ENCODE measurements around the gene CLTC.

Gene CLTC

GRCh38 chr17:59712862-59713261, 93.2 kb downstream of the CLTC start:
- CTCF ChIA-PET: no interaction called here
- DNase-seq (ENCODE audit: extremely low spot score): no peak
- POLR2A ChIA-PET: no interaction called here
- TF ChIP-seq LEF1 (IDR thresholded peaks at IDR 0.05; ENCODE audit: borderline replicate concordance) (no peak), NFRKB (IDR thresholded peaks at IDR 0.05) (no peak), CTBP1 (IDR thresholded peaks at IDR 0.05; ENCODE audit: borderline replicate concordance) (no peak), HDGF (IDR thresholded peaks at IDR 0.05; ENCODE audit: borderline replicate concordance) (no peak), BHLHE40 (IDR thresholded peaks at IDR 0.05; ENCODE audit: borderline replicate concordance) (no peak), ELF4 (IDR thresholded peaks at IDR 0.05) (no peak)

- POLR2A ChIA-PET: no interaction called here
- CTCF ChIA-PET: interaction anchor here (0.6 to 1.0 kb wide), 2 partner anchors 13 to 20 kb away, joined by 3 read pairs; no protein-coding TSS in a partner anchor
- no peak for DNase-seq (ENCODE audit: extremely low spot score)
- TF ChIP-seq FOXM1 (IDR thresholded peaks at IDR 0.05; ENCODE audit: borderline replicate concordance) (no peak), FOXK2 (IDR thresholded peaks at IDR 0.05) (no peak), NFRKB (IDR thresholded peaks at IDR 0.05) (no peak), LEF1 (IDR thresholded peaks at IDR 0.05; ENCODE audit: borderline replicate concordance) (no peak), FOXA1 (IDR thresholded peaks at IDR 0.05) (no peak), SUZ12 (IDR thresholded peaks at IDR 0.05) (no peak), ELF4 (IDR thresholded peaks at IDR 0.05) (no peak), L3MBTL2 (conservative IDR thresholded peaks at IDR 0.05) (no peak), TARDBP (IDR thresholded peaks at IDR 0.05) (no peak), PKNOX1 (IDR thresholded peaks at IDR 0.05) (no peak), HDGF (IDR thresholded peaks at IDR 0.05; ENCODE audit: borderline replicate concordance) (no peak)
These were observed 94.6 kb downstream of the CLTC start for GRCh38 chr17:59714255-59714654.

GRCh38 chr17:59716427-59716826, 96.7 kb downstream of the CLTC start:
- no peak for DNase-seq (ENCODE audit: extremely low spot score)
- CTCF ChIA-PET: no interaction called here
- TF ChIP-seq ELF4 (IDR thresholded peaks at IDR 0.05) (no peak), PKNOX1 (IDR thresholded peaks at IDR 0.05) (no peak), L3MBTL2 (conservative IDR thresholded peaks at IDR 0.05) (no peak), BHLHE40 (IDR thresholded peaks at IDR 0.05; ENCODE audit: borderline replicate concordance) (no peak)
- POLR2A ChIA-PET: interaction anchor here (1.0 kb wide), 1 partner anchor 9 kb away, joined by 4 read pairs; the partner anchor contains the start of genes PTRH2 and VMP1

GRCh38 chr17:59719526-59719925, 99.8 kb downstream of the CLTC start:
- POLR2A ChIA-PET: interaction anchor here (1.2 kb wide), 1 partner anchor 12 kb away, joined by 3 read pairs; the partner anchor contains the start of genes PTRH2 and VMP1
- no peak for DNase-seq (ENCODE audit: extremely low spot score)
- no peak for TF ChIP-seq FOXK2 (IDR thresholded peaks at IDR 0.05)
- no peak for TF ChIP-seq L3MBTL2 (conservative IDR thresholded peaks at IDR 0.05)
- TF ChIP-seq LEF1 (IDR thresholded peaks at IDR 0.05; ENCODE audit: borderline replicate concordance): no peak
- no peak for TF ChIP-seq SUZ12 (IDR thresholded peaks at IDR 0.05)
- no peak for TF ChIP-seq BHLHE40 (IDR thresholded peaks at IDR 0.05; ENCODE audit: borderline replicate concordance)
- TF ChIP-seq TARDBP (IDR thresholded peaks at IDR 0.05): no peak
- TF ChIP-seq SP1 (IDR thresholded peaks at IDR 0.05): no peak
- TF ChIP-seq ARNT (IDR thresholded peaks at IDR 0.05): no peak
- CTCF ChIA-PET: no interaction called here

- CTCF ChIA-PET: no interaction called here
- TF ChIP-seq L3MBTL2 (conservative IDR thresholded peaks at IDR 0.05) (no peak), NFRKB (IDR thresholded peaks at IDR 0.05) (no peak), ELF4 (IDR thresholded peaks at IDR 0.05) (no peak), ARNT (IDR thresholded peaks at IDR 0.05) (no peak), LEF1 (IDR thresholded peaks at IDR 0.05; ENCODE audit: borderline replicate concordance) (no peak), FOXK2 (IDR thresholded peaks at IDR 0.05) (no peak), PKNOX1 (IDR thresholded peaks at IDR 0.05) (no peak), ZNF384 (IDR thresholded peaks at IDR 0.05) (no peak), FOXA1 (IDR thresholded peaks at IDR 0.05) (no peak), BHLHE40 (IDR thresholded peaks at IDR 0.05; ENCODE audit: borderline replicate concordance) (no peak), TARDBP (IDR thresholded peaks at IDR 0.05) (no peak), CTBP1 (IDR thresholded peaks at IDR 0.05; ENCODE audit: borderline replicate concordance) (no peak), HDGF (IDR thresholded peaks at IDR 0.05; ENCODE audit: borderline replicate concordance) (no peak), FOXM1 (IDR thresholded peaks at IDR 0.05; ENCODE audit: borderline replicate concordance) (no peak), SP1 (IDR thresholded peaks at IDR 0.05) (no peak), SUZ12 (IDR thresholded peaks at IDR 0.05) (no peak)
- DNase-seq (ENCODE audit: extremely low spot score): no peak
- POLR2A ChIA-PET: no interaction called here
These were observed 102.9 kb downstream of the CLTC start for GRCh38 chr17:59722623-59723022.

- DNase-seq (ENCODE audit: extremely low spot score): no peak
- no peak for TF ChIP-seq CTBP1 (IDR thresholded peaks at IDR 0.05; ENCODE audit: borderline replicate concordance)
- TF ChIP-seq L3MBTL2 (conservative IDR thresholded peaks at IDR 0.05): no peak
- no peak for TF ChIP-seq HDGF (IDR thresholded peaks at IDR 0.05; ENCODE audit: borderline replicate concordance)
- no peak for TF ChIP-seq ZNF384 (IDR thresholded peaks at IDR 0.05)
- TF ChIP-seq FOXM1 (IDR thresholded peaks at IDR 0.05; ENCODE audit: borderline replicate concordance): no peak
- TF ChIP-seq PKNOX1 (IDR thresholded peaks at IDR 0.05): no peak
- no peak for TF ChIP-seq BHLHE40 (IDR thresholded peaks at IDR 0.05; ENCODE audit: borderline replicate concordance)
- TF ChIP-seq FOXA1 (IDR thresholded peaks at IDR 0.05): no peak
- no peak for TF ChIP-seq TARDBP (IDR thresholded peaks at IDR 0.05)
- no peak for TF ChIP-seq ELF4 (IDR thresholded peaks at IDR 0.05)
- no peak for TF ChIP-seq SP1 (IDR thresholded peaks at IDR 0.05)
- TF ChIP-seq SUZ12 (IDR thresholded peaks at IDR 0.05): no peak
- no peak for TF ChIP-seq ARNT (IDR thresholded peaks at IDR 0.05)
- TF ChIP-seq NFRKB (IDR thresholded peaks at IDR 0.05): no peak
- no peak for TF ChIP-seq LEF1 (IDR thresholded peaks at IDR 0.05; ENCODE audit: borderline replicate concordance)
- TF ChIP-seq FOXK2 (IDR thresholded peaks at IDR 0.05): no peak
- ChIA-PET CTCF (no interaction called here), POLR2A (no interaction called here)
These were observed 103.3 kb downstream of the CLTC start for GRCh38 chr17:59723041-59723440.
